ENCODE measurements around the gene KY.

GRCh38 chr3:134654031-134654430 is 3.2 kb upstream of the KY start:
- TF ChIP-seq EZH2 (IDR thresholded peaks at IDR 0.05) (no peak), POLR2AphosphoS5 (IDR thresholded peaks at IDR 0.05; ENCODE audit: borderline replicate concordance, low read depth, low read length) (no peak), FOXP2 (optimal IDR thresholded peaks at IDR 0.05; ENCODE audit: control extremely low read depth, extremely low read length, insufficient read depth) (no peak)

Measured in SK-N-MC (cell line).